GM21717 (cell line): ENCODE results near the gene AFAP1L2.
"Not testable (repeated sequence)": the region's sequence is repeated elsewhere in the genome, so short reads cannot be mapped to it uniquely, and the experiment has no call there.

ENCODE experiments used
- ATAC-seq: cut with Tn5 transposase; IDR thresholded peaks from one replicate; pipeline ENCODE4 v1.9.1; 2021; ENCODE audit warnings: mild to moderate bottlenecking, moderate library complexity; ENCODE audit not compliant: unreplicated experiment

AFAP1L2 gene

DNA sequence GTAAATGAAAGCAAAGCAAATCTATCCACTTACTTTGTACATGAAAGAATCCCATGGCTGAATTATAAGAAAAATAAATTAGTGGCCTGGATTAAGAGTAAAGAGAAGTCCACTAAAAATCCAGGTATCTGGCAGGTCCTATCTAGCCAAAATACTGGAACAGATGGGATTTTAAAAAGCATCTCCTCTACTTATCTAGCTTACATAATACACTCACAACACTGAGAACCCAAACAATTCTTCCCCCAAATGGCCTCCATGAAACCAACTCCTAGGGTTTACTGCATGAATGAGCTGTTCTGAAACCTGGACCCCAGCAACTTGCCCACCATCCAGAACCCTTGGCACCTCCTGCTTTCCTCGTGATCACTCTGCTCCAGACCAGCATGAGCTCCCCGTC, 61.3 kb downstream of the AFAP1L2 start:
- ATAC-seq, result no peak

DNA sequence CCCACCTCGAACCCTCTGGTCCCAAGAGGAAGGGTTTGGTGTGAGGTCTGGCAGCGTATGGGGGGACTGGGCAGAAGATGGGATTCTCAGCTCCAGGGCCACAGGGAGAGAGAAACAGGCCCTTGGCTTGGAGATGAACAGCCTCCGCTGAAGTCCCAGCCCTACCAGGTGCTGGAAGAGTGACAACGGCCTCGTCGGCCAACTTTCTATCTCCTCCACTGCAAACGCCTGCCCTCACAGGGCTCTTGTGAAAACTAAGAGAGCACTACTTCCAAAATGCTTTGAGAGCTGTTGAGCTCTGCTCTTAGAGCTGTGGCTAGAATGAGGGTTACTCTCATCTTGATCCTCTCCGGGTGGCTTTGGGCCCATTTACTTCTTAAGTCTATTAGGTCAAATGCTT, 63.5 kb downstream of the AFAP1L2 start:
- no peak for ATAC-seq

DNA sequence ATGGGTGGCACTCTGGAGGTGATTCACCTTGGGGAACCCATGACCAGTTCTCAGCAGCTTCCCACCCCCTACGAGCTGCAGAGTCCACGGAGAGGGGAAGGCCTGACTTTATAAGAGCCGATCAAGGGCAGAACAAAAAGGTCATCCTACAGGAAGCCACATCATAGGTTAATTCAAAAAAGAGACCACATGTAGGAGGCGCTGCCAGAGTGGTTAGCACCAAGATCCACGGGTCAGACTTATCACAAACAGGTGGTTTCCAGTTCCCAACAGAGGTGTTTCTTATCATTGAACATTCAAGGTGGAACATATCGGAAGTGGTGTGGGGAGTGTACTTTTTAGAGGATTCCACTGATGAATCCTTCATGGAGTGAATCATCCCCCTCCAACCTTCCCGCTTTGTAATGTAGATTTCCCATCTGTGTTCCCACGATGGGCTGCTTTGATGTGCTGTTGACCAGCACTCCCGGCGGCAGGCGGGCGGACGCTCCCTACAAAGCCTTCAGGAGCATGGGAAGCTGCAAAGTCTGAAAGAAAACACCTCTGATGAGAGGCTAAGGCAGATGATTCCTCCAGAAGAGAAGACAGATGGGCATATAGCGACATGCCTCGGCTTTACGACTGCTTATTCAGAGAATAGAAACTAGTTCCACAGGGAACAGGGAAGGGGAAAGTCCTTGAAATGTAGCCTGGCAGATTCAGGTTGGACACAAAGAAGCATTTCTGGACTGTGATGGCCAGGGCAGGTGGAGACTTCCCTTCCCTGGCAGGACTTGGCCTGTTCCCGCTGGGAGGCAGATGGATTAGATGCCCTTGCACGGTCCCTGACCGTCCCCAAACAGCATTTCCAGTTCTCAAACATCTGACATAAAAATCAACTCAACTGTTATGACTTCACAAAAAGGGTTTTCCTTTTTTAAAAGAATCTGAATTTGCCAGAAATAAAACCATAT, 66.5 kb downstream of the AFAP1L2 start:
- peak; percentile 60 for ATAC-seq

DNA sequence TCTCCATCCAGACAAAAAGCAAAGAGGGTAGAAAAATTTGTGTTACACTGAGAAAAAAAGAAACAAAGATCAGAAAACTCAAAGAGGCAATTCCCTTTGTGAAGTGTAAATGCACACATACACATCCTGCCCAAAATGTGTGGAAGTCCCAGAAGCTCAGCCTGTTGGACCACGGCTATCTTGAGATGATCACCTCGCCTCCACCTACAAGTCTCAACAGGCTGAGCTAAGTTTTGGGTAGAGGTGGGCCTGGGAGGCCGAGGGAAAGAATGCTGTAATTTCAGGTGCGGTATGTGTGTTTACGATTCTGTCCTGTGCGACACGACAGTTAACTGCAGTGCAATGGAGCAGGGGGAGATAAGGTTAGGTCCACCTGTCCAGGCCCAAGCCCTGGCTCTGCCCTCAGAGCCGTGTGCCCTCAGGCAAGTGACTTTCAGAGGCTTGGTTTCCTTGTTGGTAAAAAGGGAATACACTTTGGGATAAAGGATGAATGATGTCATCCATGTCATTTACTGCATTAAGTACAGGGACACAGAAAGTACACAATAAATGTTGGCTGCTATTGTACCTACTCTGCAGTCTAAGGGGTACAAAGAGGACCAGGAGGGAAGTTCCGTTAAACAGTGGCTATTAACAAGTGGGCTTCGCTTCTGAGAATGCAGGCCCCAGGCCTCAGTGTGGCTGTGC, 67.3 kb downstream of the AFAP1L2 start:
- no peak for ATAC-seq

DNA sequence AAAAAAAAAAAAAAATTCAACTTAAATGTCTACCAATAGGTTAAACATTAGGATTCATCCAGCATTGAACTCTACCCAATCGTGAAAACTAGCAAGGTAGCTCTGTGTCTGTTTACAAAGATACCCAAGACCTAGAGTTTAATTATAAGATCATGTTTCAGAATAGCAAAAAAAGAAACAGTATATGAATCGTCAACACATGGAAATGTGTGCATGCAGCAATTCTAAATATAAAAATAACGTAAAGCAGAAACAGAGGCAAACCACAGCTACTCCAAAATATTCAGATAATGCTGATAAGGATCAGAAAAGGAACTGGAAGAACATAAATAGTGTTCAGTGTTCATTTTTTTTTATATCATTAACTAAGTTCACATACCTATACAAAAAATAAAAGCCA, 68.7 kb downstream of the AFAP1L2 start:
- ATAC-seq, result no peak

DNA sequence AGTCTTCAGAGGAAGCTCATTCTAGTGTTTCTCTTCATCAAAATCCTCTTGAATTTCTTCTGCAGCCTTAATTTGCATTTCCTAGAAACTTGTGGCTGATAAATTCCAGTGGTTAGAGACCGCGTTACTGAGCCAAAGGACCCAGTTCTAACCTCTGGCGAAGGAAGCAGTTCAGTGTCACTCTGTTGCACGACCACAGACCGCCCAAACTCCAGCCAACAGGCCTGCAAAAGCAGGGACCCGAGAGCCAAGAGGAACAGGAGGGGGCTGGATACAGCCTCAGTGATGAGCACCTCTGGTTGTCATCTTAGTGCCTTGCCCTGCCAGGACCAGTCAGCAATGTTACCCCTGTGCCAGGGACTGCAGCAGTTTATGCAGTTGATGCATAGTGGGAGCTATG, 70.0 kb downstream of the AFAP1L2 start:
- ATAC-seq, result no peak

DNA sequence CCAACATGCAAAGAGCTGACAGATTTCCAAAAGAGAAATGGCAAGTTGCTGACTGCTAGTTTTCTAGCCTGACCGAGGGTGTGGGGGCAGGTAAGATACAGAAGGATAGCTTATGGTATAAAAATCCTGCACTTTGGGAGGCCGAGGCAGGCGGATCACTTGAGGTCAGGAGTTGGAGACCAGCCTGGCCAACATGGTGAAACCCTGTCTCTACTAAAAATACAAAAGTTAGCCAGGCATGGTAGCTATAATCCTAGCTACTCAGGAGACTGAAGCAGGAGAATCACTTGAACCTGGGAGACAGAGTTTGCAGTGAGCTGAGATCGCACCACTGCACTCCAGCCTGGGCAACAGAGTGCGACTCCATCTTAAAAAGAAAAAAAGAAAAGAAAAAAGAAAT, 70.9 kb downstream of the AFAP1L2 start:
- ATAC-seq, result not testable (repeated sequence)

DNA sequence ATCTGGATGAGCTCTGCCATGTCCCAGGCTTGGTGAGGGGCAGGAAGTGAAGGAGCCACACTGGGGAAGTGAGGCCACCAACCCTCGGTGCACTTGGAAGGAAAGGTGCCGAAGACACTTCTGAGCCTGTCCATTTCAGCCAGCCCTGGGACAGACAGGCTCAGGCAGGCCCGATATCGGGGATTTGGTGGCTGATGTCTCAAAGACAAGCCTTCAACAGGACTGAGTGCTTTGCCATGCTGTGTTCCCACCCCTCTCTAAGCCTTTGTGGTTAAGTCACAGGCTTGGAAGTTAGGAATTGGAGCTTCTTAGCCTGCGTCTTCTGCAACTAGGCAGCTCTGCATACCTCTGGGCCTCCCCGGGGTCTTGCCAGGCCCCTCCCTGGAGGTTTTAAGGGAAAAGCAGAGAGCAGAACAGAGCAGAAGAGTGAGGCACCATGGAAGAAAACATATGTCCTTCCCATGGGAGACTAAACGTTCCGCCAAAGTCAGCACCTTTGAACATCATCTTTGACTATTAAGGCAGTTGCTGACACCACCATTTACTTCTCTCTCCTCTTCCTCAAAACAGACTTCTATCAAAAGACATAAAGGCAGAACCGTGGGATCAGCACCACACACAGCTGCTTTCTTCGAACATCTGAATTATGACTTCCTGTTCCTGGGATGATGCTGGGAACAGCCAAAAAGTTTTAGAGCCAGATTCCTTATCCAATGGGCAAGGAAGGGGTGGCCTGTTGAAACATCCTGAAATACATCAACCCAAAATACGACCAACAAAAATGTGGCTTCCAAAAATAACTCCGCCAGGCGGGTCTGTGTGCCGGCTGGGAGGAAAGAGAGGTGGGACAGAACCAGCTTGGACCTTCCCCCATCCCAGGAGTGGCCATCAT, 71.8 kb downstream of the AFAP1L2 start:
- no peak for ATAC-seq

DNA sequence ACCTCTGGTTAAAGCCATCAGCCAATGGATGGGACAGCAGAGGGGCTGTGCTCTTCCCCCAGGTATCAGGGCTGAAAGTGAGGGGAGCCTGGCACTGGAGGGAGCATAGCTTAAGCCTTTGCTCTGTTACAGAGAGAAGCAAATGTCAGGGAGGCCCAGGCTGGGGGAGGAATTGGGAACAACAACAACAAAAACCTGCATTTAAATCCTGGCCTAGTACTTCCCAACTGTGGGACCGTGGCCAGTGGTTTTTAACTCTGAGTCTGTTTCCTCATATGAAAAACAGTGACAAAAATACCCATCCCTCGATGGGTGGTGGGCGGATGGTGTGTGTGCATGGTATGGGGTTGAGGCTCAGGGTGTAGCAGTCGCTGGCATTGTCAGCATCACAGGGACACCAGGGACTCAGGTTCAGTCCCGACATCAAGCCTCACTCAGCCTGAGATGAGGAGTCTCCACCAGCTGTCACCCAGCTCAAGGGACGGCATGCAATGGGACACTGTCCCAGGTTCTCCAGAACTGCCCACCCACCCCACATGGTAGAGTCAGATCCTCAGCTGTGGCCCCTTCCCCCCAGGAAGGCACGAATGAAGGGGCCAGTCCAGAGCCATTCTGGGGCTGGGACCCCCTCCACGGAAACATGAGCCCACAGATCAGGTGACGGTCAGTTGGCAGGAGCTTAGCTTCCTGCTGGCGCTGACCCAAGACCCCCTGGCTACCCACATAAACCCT, 74.5 kb downstream of the AFAP1L2 start:
- no peak for ATAC-seq

DNA sequence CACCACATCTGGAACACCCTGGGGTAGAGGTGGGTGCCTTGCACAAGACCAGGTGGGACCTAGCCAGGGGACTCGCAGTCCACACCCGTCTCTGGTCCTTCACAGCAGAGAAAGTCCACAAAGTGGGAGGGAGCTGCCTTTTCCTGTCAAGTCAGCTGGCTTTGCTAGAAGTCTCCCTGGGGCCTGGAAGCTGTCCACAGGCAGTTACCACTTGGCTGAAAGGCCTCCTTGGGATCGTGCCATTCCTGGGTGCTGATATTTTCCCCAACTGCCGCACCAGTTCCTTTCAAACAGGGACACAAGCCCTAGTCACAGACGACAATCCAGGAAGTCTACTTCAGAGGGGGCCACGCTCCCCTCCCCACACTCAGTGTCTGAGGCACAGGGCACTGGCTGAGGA, 75.4 kb downstream of the AFAP1L2 start:
- ATAC-seq, result no peak

DNA sequence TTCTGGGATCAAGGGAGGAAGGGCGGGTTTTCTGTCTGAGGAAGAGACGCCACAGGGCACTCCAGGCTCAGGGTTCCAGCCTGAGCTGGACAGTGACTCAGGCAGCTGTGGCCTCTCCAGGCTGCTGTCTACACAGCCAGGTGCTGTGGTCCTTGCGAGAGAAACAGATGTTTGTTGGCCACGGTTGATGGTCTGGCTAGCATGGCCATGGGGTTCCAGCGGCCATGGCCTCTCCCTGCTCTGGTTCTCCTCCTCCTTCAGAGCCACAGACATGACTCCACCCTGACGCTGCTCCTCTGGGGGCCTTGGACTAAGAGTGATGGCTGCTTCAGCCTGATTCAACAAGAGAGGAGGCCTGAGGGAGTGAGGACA, 75.9 kb downstream of the AFAP1L2 start:
- ATAC-seq, result no peak

DNA sequence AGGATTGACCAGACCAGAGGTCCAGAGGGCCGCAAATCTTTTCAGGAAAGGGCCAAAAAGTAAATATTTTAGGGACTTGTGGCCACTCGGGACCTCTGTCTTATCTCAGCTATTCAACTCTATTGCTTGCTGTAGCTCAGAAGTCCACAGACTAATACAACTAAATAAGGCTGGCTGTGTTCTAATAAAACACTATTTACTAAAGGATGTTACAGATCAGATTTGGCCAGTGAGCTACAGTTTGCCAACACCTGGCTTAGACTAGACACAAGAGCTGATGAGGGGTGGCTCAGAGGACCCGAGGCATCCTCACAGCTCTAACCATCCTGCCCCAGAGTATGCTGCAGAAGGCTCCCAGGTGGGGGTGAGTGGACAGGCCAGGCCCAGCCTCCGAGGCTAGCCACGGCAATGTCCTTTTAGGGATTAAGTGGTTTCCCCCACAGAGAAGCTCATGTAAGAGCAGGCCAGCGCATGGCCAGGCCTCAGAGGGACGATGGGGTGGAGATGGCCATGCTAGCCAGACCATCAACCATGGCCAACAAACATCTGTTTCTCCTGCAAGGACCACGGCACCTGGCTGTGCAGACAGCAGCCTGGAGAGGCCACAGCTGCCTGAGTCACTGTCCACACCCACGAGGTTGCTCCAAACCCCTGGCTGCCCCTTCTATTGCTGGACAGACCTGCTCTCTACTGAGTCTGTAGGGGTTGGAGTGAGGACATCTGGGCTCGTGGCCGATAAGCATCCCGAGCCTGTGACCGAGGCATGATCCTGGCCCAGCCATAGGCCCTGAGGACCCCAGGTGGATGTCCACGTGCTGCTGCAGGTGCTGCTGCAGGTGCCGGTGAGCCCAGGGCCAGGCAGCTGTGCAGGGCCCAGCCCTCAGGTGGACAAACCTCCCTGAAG, 76.5 kb downstream of the AFAP1L2 start:
- no peak for ATAC-seq

DNA sequence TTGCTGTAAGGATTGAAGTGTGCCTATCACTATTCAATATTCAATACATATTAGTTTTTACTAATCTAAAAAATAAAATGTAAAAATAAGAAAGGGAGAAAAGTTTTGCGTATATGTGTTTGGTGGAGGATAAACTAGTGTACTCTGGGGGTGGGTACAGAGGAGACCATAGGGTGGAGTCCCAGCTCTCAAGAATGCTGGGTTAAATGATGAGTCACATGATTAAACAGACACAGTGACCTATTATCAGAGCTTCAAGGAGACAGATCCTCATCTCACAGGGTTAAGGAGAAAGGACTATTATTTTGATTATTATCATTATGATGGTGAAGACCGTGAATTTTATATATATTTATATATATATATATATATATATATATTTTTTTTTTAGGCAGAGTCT, 77.5 kb downstream of the AFAP1L2 start:
- ATAC-seq, result no peak

DNA sequence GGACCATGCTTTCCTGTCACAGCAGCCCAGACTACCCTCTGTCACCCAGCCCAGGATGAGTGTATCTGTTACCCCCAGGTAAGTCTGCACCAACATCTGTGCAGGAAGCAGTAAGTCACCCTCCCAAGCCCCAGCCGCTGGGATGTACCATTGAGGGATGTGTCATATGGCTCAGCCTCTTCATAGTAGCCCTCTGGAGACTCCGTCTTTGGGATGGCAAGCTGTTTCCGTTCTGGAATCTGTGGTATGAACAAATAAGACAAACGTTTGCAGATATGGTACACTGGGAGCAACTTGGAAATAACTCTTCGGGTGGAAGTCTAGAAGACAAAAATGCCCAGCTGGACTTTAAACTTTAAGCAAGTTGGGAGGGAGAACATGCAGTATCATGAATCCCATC, 81.3 kb downstream of the AFAP1L2 start:
- no peak for ATAC-seq

DNA sequence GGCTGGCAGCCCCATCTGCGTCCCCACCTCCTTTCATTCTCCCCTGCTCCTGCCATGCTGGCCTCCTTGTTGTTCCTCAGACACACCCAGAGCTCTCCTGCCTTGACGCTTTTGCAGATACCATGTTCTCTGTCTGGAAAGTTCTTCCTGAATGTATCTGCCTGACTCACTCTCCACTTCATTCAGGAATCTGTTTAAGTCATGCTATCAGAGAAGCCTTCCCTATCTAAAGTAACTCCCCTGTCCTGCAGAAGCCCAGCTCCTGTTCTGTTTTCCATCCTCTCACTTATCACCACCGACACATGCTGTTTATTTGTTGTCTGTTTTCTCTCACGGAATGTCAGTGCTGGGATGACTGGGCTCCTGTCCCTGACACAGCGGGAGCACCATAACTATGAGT, 82.0 kb downstream of the AFAP1L2 start:
- ATAC-seq, result no peak

DNA sequence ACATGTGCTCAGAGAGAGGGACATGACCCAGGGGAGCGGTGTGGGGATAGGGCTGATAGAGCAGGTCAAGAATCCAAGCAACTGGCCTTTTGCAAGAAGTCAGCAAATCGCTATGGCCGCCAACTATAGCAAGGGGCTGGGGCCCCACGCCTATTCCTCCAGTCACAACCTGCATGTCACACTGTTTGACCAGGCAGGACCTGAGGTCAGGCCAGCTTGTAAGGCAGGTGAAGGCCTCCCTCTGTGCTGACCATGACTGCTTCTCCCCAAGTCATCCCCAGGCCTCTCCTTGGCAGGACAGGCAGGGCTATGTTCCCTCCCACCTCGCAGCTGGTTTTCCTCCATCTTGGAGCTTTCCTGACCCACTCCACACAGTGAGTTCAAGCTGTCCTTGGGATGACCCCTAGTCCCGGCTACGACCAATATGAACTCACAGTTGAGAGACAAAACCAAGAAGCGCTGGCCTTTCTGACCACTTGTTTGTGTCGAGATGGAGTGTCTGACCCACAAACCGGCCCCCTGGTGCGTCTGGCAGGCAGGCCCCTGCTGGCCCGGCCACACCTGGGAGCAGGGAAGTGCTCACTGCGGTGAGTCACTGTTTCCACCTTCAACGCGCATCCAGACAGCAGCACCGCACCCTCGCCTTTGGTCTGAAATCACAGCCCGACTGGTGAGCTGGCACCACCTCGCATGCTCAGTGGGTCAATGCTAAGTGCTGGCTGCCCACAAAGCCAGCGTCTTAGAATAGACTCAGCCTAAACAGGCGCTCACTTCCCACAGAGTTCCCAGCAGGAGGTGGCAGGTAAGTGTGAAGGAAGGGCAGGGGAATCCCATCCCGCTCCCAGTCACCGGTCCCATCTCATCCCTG, 83.8 kb downstream of the AFAP1L2 start:
- no peak for ATAC-seq

DNA sequence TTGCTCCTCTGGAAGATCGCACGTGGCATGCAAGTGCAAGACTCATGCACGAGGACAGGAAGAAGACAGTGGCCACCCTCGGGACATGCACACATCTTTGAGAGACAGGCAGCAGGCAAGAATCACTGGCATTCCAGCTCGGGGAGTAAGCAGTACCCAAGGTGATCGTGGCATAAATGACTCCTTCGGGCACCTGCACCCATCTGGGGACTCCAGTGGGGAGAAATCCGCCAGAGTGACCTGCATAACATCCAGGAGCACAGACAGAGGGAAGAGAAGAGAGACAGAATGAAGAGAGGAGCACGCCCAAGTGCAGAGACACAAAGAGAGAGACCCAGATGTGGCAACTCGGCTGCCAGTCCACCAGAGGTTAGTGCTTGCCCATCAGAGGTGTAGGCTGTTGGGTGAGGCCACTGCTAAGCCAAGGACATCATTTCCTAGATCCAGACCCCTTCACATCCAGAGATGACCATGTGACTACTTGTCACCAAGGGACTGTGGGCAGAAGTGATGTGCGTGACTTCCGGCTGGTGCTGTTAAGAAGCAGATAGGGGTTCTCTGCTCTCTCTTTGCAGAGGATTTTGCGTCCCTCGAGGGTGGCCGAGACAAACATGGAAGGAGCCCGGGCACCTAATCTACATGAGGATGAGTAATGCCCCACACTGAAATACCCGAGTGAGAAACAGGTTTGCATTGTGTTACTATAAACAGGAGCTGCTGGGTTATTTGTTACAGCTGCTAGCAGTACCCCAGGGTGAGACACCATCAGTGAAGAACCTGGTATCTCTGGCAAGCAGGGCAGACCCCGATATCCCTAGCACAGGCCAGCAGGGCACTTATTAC, 84.7 kb downstream of the AFAP1L2 start:
- ATAC-seq, result no peak

DNA sequence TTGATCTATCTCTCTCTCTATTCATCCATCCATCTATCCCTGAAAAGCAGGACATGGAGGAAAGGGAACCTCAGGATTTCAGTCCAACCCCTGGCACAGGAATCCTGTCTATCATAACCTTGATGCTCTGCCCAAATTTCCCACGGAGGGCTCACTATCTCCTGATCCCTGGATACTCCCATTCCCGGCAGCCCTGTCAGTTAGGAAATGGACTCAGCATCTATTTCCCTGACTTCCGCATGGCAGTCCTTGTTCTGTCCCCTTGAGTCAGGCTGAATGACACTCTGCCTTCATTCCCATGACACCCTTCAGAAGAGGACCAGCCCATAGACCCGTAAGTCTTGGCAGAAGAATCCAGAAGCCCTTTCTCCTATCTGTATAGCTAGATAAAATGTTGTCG, 87.6 kb downstream of the AFAP1L2 start:
- no peak for ATAC-seq
